K562 (cell line): Measurements from ENCODE around the gene BRCA1. TPM values are rescaled to one million over a fixed set of nuclear protein-coding genes. Genes with fewer than 3 reads are reported as not detected.

Experiments
- ATF7 ChIP-seq: fragments of 450-650 bp; IDR thresholded peaks from 2 replicates; pipeline ENCODE4 v1.7.1; 2014; ENCODE audit warnings: mild to moderate bottlenecking, moderate library complexity
- FOXP4 ChIP-seq: sonication (generic); formaldehyde crosslinking; IDR thresholded peaks from 2 replicates; pipeline ENCODE4 v1.8.0; 2022; ENCODE audit warnings: mild to moderate bottlenecking, missing genetic modification reagents, borderline replicate concordance
- HDGF ChIP-seq: fragments of 450-650 bp; IDR thresholded peaks from 2 replicates; pipeline ENCODE4 v1.6.1; 2016
- KLF16 ChIP-seq: IDR thresholded peaks from 2 replicates; pipeline ENCODE4 v1.6.1; 2016; ENCODE audit warnings: antibody characterized with exemption
- MEF2D ChIP-seq: conservative IDR thresholded peaks from 2 replicates; pipeline ENCODE4 v1.6.1; 2016; ENCODE audit warnings: low read depth, missing genetic modification characterization, missing compliant biosample characterization
- RBM14 ChIP-seq: fragments of 200-400 bp; formaldehyde crosslinking; IDR thresholded peaks from 2 replicates; pipeline ENCODE4 v1.6.1; 2018; ENCODE audit warnings: low read depth, mild to moderate bottlenecking, low read length, moderate library complexity, borderline replicate concordance; ENCODE audit not compliant: insufficient read depth
- SMAD4 ChIP-seq: fragments of 250-450 bp; sonication (Bioruptor Pico); conservative IDR thresholded peaks from 2 replicates; pipeline ENCODE4 v1.8.0; 2021; ENCODE audit warnings: inconsistent platforms, mild to moderate bottlenecking, moderate library complexity
- TAF1 ChIP-seq: IDR thresholded peaks from 2 replicates; pipeline ENCODE4 v1.6.1; 2011; ENCODE audit warnings: mild to moderate bottlenecking, low read length, moderate library complexity; ENCODE audit not compliant: insufficient read depth, control insufficient read depth, severe bottlenecking; ENCODE audit errors: extremely low read depth
- ZNF57 ChIP-seq: fragments of 450-650 bp; formaldehyde crosslinking; IDR thresholded peaks from 2 replicates; pipeline ENCODE4 v1.4.0; 2020; ENCODE audit warnings: mild to moderate bottlenecking, moderate library complexity
- ZNF584 ChIP-seq: fragments of 200-800 bp; sonication (Bioruptor generic); IDR thresholded peaks from 2 replicates; pipeline ENCODE4 v1.6.1; 2016; ENCODE audit warnings: low read depth, mild to moderate bottlenecking, missing genetic modification characterization, missing compliant biosample characterization
- ZNF717 ChIP-seq: fragments of 250-450 bp; sonication (Bioruptor Pico); IDR thresholded peaks from 2 replicates; pipeline ENCODE4 v1.5.0; 2021
- polyA plus RNA-seq, 8 experiments: library from polyadenylated mRNA; depleted of rRNA in 4 of 8; stranded (reverse) in 5 of 8; unstranded in 3 of 8; fragments of >200 nt; fragmentation: Nextera tagmentation in 2 of 8; fragmentation: Illumina TruSeq in 1 of 8; extraction: Ambion mirVana in 2 of 8; extraction: Trizol in 1 of 8; gene quantifications; 2 replicates each; pipeline versions ENCODE4 v1.2.1 to v1.2.3, GENCODE V29; 2011 to 2014; ENCODE audit warnings: inconsistent platforms in 1 of 8, missing spikeins in 1 of 8
- total RNA-seq, 7 experiments: library from RNA; depleted of rRNA in 6 of 7; stranded (reverse); fragments of >200 nt in 6 of 7; fragmentation: Illumina TruSeq in 2 of 7; extraction: Trizol in 2 of 7; gene quantifications; 2 replicates each; pipeline versions ENCODE4 v1.2.1 to v1.2.3, GENCODE V29; 2011 to 2021; ENCODE audit warnings: low replicate concordance in 1 of 7
- TF ChIP-seq, protein P1 (sequence below): fragments of 450-650 bp; IDR thresholded peaks from 2 replicates; pipeline ENCODE4 v1.6.1; 2017; ENCODE audit warnings: antibody characterized with exemption
- TF ChIP-seq, protein P2 (sequence below): sonication (generic); IDR thresholded peaks from 2 replicates; pipeline ENCODE4 v1.6.1; 2016
- TF ChIP-seq, protein P3 (sequence below): sonication (generic); formaldehyde crosslinking; IDR thresholded peaks from 2 replicates; pipeline ENCODE4 v1.8.0; 2022; ENCODE audit warnings: missing genetic modification reagents, mild to moderate bottlenecking, borderline replicate concordance
- TF ChIP-seq, protein P4 (sequence below): fragments of 250-450 bp; sonication (Bioruptor Pico); IDR thresholded peaks from 2 replicates; pipeline ENCODE4 v1.5.0; 2021
- TF ChIP-seq, protein P5 (sequence below): fragments of 250-450 bp; sonication (Bioruptor Pico); IDR thresholded peaks from 2 replicates; pipeline ENCODE4 v1.4.0; 2020; ENCODE audit warnings: mild to moderate bottlenecking, moderate library complexity
- TF ChIP-seq, protein P6 (sequence below): fragments of 250-450 bp; sonication (Bioruptor Pico); IDR thresholded peaks from 2 replicates; pipeline ENCODE4 v1.8.0; 2021; ENCODE audit warnings: moderate library complexity, mild to moderate bottlenecking, inconsistent platforms

Gene BRCA1
- total and polyA plus RNA-seq, 9 of the 15 experiments (the other 6 are each of a cell fraction or from before 2014, with no cell fraction given), result 25.9 to 95.3 (median 62.3) TPM

GRCh38 chr17:43125133-43125966 lies at the start of gene BRCA1 (continued):
- TF ChIP-seq RBM14, result no peak
- TF ChIP-seq, protein P1, sequence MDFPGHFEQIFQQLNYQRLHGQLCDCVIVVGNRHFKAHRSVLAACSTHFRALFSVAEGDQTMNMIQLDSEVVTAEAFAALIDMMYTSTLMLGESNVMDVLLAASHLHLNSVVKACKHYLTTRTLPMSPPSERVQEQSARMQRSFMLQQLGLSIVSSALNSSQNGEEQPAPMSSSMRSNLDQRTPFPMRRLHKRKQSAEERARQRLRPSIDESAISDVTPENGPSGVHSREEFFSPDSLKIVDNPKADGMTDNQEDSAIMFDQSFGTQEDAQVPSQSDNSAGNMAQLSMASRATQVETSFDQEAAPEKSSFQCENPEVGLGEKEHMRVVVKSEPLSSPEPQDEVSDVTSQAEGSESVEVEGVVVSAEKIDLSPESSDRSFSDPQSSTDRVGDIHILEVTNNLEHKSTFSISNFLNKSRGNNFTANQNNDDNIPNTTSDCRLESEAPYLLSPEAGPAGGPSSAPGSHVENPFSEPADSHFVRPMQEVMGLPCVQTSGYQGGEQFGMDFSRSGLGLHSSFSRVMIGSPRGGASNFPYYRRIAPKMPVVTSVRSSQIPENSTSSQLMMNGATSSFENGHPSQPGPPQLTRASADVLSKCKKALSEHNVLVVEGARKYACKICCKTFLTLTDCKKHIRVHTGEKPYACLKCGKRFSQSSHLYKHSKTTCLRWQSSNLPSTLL, result no peak
- no peak for TF ChIP-seq SMAD4
- no peak for TF ChIP-seq MEF2D (tag)
- TF ChIP-seq, protein P2, sequence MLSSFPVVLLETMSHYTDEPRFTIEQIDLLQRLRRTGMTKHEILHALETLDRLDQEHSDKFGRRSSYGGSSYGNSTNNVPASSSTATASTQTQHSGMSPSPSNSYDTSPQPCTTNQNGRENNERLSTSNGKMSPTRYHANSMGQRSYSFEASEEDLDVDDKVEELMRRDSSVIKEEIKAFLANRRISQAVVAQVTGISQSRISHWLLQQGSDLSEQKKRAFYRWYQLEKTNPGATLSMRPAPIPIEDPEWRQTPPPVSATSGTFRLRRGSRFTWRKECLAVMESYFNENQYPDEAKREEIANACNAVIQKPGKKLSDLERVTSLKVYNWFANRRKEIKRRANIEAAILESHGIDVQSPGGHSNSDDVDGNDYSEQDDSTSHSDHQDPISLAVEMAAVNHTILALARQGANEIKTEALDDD, result no peak
- no peak; the same call in 1 of the 2 replicates for TF ChIP-seq KLF16
- TF ChIP-seq ZNF717 (CRISPR knock-in tag), result no peak
- TF ChIP-seq TAF1, result peak; percentile 87
- peak; percentile 51; the same call in 1 of the 2 replicates for TF ChIP-seq ZNF584
- TF ChIP-seq, protein P3, sequence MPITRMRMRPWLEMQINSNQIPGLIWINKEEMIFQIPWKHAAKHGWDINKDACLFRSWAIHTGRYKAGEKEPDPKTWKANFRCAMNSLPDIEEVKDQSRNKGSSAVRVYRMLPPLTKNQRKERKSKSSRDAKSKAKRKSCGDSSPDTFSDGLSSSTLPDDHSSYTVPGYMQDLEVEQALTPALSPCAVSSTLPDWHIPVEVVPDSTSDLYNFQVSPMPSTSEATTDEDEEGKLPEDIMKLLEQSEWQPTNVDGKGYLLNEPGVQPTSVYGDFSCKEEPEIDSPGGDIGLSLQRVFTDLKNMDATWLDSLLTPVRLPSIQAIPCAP (CRISPR knock-in tag), result no peak
- TF ChIP-seq HDGF, result no peak
- TF ChIP-seq ATF7, result peak; percentile 95
- no peak for TF ChIP-seq ZNF57
- TF ChIP-seq, protein P4, sequence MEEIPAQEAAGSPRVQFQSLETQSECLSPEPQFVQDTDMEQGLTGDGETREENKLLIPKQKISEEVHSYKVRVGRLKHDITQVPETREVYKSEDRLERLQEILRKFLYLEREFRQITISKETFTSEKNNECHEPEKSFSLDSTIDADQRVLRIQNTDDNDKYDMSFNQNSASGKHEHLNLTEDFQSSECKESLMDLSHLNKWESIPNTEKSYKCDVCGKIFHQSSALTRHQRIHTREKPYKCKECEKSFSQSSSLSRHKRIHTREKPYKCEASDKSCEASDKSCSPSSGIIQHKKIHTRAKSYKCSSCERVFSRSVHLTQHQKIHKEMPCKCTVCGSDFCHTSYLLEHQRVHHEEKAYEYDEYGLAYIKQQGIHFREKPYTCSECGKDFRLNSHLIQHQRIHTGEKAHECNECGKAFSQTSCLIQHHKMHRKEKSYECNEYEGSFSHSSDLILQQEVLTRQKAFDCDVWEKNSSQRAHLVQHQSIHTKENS (CRISPR knock-in tag), result no peak
- TF ChIP-seq, protein P5, sequence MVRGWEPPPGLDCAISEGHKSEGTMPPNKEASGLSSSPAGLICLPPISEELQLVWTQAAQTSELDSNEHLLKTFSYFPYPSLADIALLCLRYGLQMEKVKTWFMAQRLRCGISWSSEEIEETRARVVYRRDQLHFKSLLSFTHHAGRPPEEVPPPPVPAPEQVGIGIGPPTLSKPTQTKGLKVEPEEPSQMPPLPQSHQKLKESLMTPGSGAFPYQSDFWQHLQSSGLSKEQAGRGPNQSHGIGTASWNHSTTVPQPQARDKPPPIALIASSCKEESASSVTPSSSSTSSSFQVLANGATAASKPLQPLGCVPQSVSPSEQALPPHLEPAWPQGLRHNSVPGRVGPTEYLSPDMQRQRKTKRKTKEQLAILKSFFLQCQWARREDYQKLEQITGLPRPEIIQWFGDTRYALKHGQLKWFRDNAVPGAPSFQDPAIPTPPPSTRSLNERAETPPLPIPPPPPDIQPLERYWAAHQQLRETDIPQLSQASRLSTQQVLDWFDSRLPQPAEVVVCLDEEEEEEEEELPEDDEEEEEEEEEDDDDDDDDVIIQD (CRISPR knock-in tag), result no peak
- TF ChIP-seq, protein P6, sequence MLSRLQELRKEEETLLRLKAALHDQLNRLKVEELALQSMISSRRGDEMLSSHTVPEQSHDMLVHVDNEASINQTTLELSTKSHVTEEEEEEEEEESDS, result no peak
- TF ChIP-seq FOXP4 (CRISPR knock-in tag), result no peak
